GM12891 (cell line): ENCODE measurements around the gene PLEKHG5.

ENCODE experiments used
- DNase-seq: peaks from one replicate; pipeline ENCODE4 v3.0.0; 2011; ENCODE audit warnings: low spot score; ENCODE audit not compliant: insufficient read length
- FAIRE-seq: peaks from 2 replicates; lab custom pipeline; 2011; peaks lifted over from hg19 to GRCh38; lab: Jason Lieb, UNC
- PAX5 ChIP-seq: IDR thresholded peaks from 2 replicates; pipeline ENCODE4 v1.6.1; 2011; ENCODE audit warnings: low read length, moderate library complexity, mild to moderate bottlenecking; ENCODE audit not compliant: insufficient read depth, severe bottlenecking
- POLR2A ChIP-seq: IDR thresholded peaks from 2 replicates; pipeline ENCODE4 v1.6.1; 2011; ENCODE audit warnings: low read depth, low read length, control low read depth
- POLR2AphosphoS5 ChIP-seq: IDR thresholded peaks from 2 replicates; pipeline ENCODE4 v1.6.1; 2011; ENCODE audit warnings: low read depth, low read length, control low read depth
- POU2F2 ChIP-seq: IDR thresholded peaks from 2 replicates; pipeline ENCODE4 v1.6.1; 2011; ENCODE audit warnings: low read depth, mild to moderate bottlenecking, control low read depth, low read length, moderate library complexity
- SPI1 ChIP-seq: IDR thresholded peaks from 2 replicates; pipeline ENCODE4 v1.6.1; 2011; ENCODE audit warnings: low read depth, low read length, control low read depth
- TAF1 ChIP-seq: IDR thresholded peaks from 2 replicates; pipeline ENCODE4 v1.6.1; 2011; ENCODE audit warnings: low read depth, low read length, control low read depth

The PLEKHG5 gene

GRCh38 chr1:6485168-6486101, 6.0 kb downstream of the PLEKHG5 start:
- FAIRE-seq, result no peak
- TF ChIP-seq TAF1 (no peak), POLR2AphosphoS5 (no peak), SPI1 (no peak), PAX5 (no peak), POU2F2 (no peak), POLR2A (no peak)
- no peak for DNase-seq

GRCh38 chr1:6484826-6485167, 6.7 kb downstream of the PLEKHG5 start:
- DNase-seq (no peak), FAIRE-seq (no peak)
- no peak for TF ChIP-seq SPI1
- no peak for TF ChIP-seq PAX5
- no peak for TF ChIP-seq TAF1
- no peak for TF ChIP-seq POU2F2
- no peak for TF ChIP-seq POLR2AphosphoS5
- TF ChIP-seq POLR2A, result no peak

- TF ChIP-seq SPI1 (no peak), POU2F2 (no peak), PAX5 (no peak), POLR2AphosphoS5 (no peak), TAF1 (no peak), POLR2A (no peak)
- FAIRE-seq (no peak), DNase-seq (no peak)
Measured at GRCh38 chr1:6483761-6484117, 7.7 kb downstream of the PLEKHG5 start.

- no peak for FAIRE-seq
- TF ChIP-seq SPI1, result no peak
- no peak for TF ChIP-seq TAF1
- TF ChIP-seq POLR2A, result no peak
- no peak for TF ChIP-seq POLR2AphosphoS5
- DNase-seq, result no peak
Measured at GRCh38 chr1:6483017-6483760, 8.3 kb downstream of the PLEKHG5 start.

- DNase-seq (no peak), FAIRE-seq (no peak)
- TF ChIP-seq POLR2A, result no peak
- TF ChIP-seq TAF1, result no peak
- TF ChIP-seq POLR2AphosphoS5, result no peak
- TF ChIP-seq SPI1, result no peak
- TF ChIP-seq POU2F2, result no peak
- TF ChIP-seq PAX5, result no peak
Measured at GRCh38 chr1:6481820-6482219, 9.6 kb downstream of the PLEKHG5 start.

- DNase-seq (no peak), FAIRE-seq (no peak)
- no peak for TF ChIP-seq TAF1
- TF ChIP-seq POLR2AphosphoS5, result no peak
- TF ChIP-seq POLR2A, result no peak
- no peak for TF ChIP-seq POU2F2
- no peak for TF ChIP-seq SPI1
- TF ChIP-seq PAX5, result no peak
Measured at GRCh38 chr1:6477039-6477820, 14.2 kb downstream of the PLEKHG5 start.

- TF ChIP-seq TAF1 (no peak), SPI1 (no peak), PAX5 (no peak), POU2F2 (no peak), POLR2AphosphoS5 (no peak), POLR2A (no peak)
- DNase-seq (no peak), FAIRE-seq (no peak)
Measured at GRCh38 chr1:6476483-6476882, 15.0 kb downstream of the PLEKHG5 start.

GRCh38 chr1:6475381-6476133, 15.9 kb downstream of the PLEKHG5 start:
- FAIRE-seq (peak; percentile 96), DNase-seq (peak; percentile 95)

More at GRCh38 chr1:6475381-6476133, 15.9 kb downstream of the PLEKHG5 start:
- TF ChIP-seq PAX5, result no peak
- no peak for TF ChIP-seq POLR2A
- no peak for TF ChIP-seq POLR2AphosphoS5
- no peak for TF ChIP-seq SPI1
- no peak for TF ChIP-seq POU2F2
- TF ChIP-seq TAF1, result no peak
